Endothelial cell of umbilical vein (primary cell): ENCODE results near the gene CLDN22. TPM values are rescaled to one million over a fixed set of nuclear protein-coding genes. Genes with fewer than 3 reads are reported as not detected.

ENCODE experiments used
- BruUV-seq: library from RNA; stranded (reverse); fragments of 400-500 nt; replicated peaks from 2 replicates; lab custom pipeline; 2021; lab: Mats Ljungman, UMichigan
- CTCF ChIA-PET: fragments of 300-600, 350-600 bp; sonication (Branson Sonifier 250); formaldehyde crosslinking; loops from one replicate; lab custom pipeline; 2021; ENCODE audit warnings: antibody characterized with exemption, inconsistent platforms; lab: Charles Lee
- POLR2A ChIA-PET: fragments of 300-600, 350-600 bp; sonication (Branson Sonifier 250); formaldehyde crosslinking; loops from one replicate; lab custom pipeline; 2021; ENCODE audit warnings: antibody characterized with exemption, inconsistent platforms; lab: Charles Lee
- DNase-seq: peaks from one replicate; pipeline ENCODE4 v3.0.0-alpha.2; 2011; ENCODE audit warnings: low read depth, low spot score
- FAIRE-seq: peaks from 2 replicates; lab custom pipeline; 2011; peaks lifted over from hg19 to GRCh38; lab: Jason Lieb, UNC
- H2AFZ ChIP-seq: 2 replicates; pipeline ENCODE4 v1.6.0; 2012; ENCODE audit warnings: low read depth, low read length, control low read depth, inconsistent platforms
- H3K27ac ChIP-seq: 2 replicates; pipeline ENCODE4 v1.5.1; 2011; ENCODE audit warnings: low read depth, mild to moderate bottlenecking, control low read depth, low read length, moderate library complexity; ENCODE audit not compliant: insufficient read depth
- H3K27me3 ChIP-seq, 2 experiments: 2 replicates each; pipeline versions ENCODE4 v1.6.0 to v1.6.1; 2011; ENCODE audit warnings: low read length in 2 of 2, mixed read lengths in 1 of 2; ENCODE audit not compliant: control insufficient read depth in 2 of 2, insufficient read depth in 2 of 2
- H3K36me3 ChIP-seq, 2 experiments: 2 replicates in 1 of 2; 3 replicates in 1 of 2; pipeline ENCODE4 v1.5.1; 2011; ENCODE audit warnings: low read length in 2 of 2, mild to moderate bottlenecking in 1 of 2, moderate library complexity in 1 of 2; ENCODE audit not compliant: control insufficient read depth in 2 of 2, insufficient read depth in 2 of 2; ENCODE audit errors: extremely low read depth in 1 of 2
- H3K4me1 ChIP-seq: 3 replicates; pipeline ENCODE4 v1.5.1; 2011; ENCODE audit warnings: mild to moderate bottlenecking, low read length; ENCODE audit not compliant: control insufficient read depth, insufficient read depth; ENCODE audit errors: extremely low read depth
- H3K4me2 ChIP-seq: 2 replicates; pipeline ENCODE4 v1.6.1; 2011; ENCODE audit warnings: low read length, control low read depth, mixed read lengths; ENCODE audit not compliant: insufficient read depth
- H3K4me3 ChIP-seq, 3 experiments: fragments of 200-600 bp in 1 of 3; sonication (generic), shearing (Covaris generic) in 1 of 3; replicated peaks in 1 of 3; 2 replicates each; pipeline ENCODE4 v1.5.1; 2011 to 2016; ENCODE audit warnings: control low read depth in 3 of 3, low read length in 3 of 3, mild to moderate bottlenecking in 2 of 3, inconsistent platforms in 1 of 3, low read depth in 1 of 3, moderate library complexity in 1 of 3; ENCODE audit not compliant: insufficient read depth in 1 of 3
- H3K79me2 ChIP-seq: 2 replicates; pipeline ENCODE4 v1.6.0; 2012; ENCODE audit warnings: low read length, inconsistent platforms; ENCODE audit not compliant: control insufficient read depth, insufficient read depth
- H3K9ac ChIP-seq: replicated peaks from 2 replicates; pipeline ENCODE3; 2011; ENCODE audit warnings: low read length, control low read depth; ENCODE audit not compliant: insufficient read depth; ENCODE audit errors: extremely low read depth
- H3K9me1 ChIP-seq: replicated peaks from 3 replicates; pipeline ENCODE4 v1.6.0; 2011; ENCODE audit warnings: mild to moderate bottlenecking, low read length; ENCODE audit not compliant: control insufficient read depth, insufficient read depth; ENCODE audit errors: extremely low read depth
- H3K9me3 ChIP-seq: replicated peaks from 2 replicates; pipeline ENCODE4 v1.5.1; 2012; ENCODE audit warnings: low read length, inconsistent platforms; ENCODE audit not compliant: control insufficient read depth, insufficient read depth
- H4K20me1 ChIP-seq: replicated peaks from 2 replicates; pipeline ENCODE3; 2011; ENCODE audit warnings: mild to moderate bottlenecking, low read length; ENCODE audit not compliant: control insufficient read depth, insufficient read depth; ENCODE audit errors: extremely low read depth
- EZH2 ChIP-seq: IDR thresholded peaks from 2 replicates; pipeline ENCODE4 v1.6.1; 2012; ENCODE audit warnings: borderline replicate concordance, low read depth, mild to moderate bottlenecking, moderate library complexity, low read length, inconsistent platforms; ENCODE audit not compliant: severe bottlenecking
- FOS ChIP-seq: IDR thresholded peaks from 2 replicates; pipeline ENCODE4 v1.6.1; 2011; ENCODE audit warnings: mild to moderate bottlenecking, low read length, moderate library complexity, borderline replicate concordance; ENCODE audit not compliant: insufficient read depth
- GATA2 ChIP-seq: IDR thresholded peaks from 2 replicates; pipeline ENCODE4 v1.7.0; 2011; ENCODE audit warnings: low read depth, mild to moderate bottlenecking, moderate library complexity, mixed read lengths, low read length; ENCODE audit not compliant: insufficient read length, insufficient read depth
- JUN ChIP-seq: IDR thresholded peaks from 2 replicates; pipeline ENCODE4 v1.6.1; 2011; ENCODE audit warnings: borderline replicate concordance, low read depth; ENCODE audit not compliant: insufficient read length, insufficient read depth
- MYC ChIP-seq: IDR thresholded peaks from one replicate; pipeline ENCODE4 v1.6.1; 2011; ENCODE audit warnings: mild to moderate bottlenecking, low read depth, low read length
- POLR2A ChIP-seq: IDR thresholded peaks from 2 replicates; pipeline ENCODE4 v1.6.1; 2012; ENCODE audit warnings: low read depth, mild to moderate bottlenecking, control low read depth, low read length
- POLR2AphosphoS5 ChIP-seq: IDR thresholded peaks from 2 replicates; pipeline ENCODE4 v1.6.1; 2012; ENCODE audit warnings: low read depth, mild to moderate bottlenecking, control low read depth, low read length, moderate library complexity; ENCODE audit not compliant: insufficient read depth
- dilution Hi-C: fragments of 300-500 bp; cut with MboI; formaldehyde crosslinking; loops from one replicate; pipeline ENCODE4 v1.15.0; 2019; ENCODE audit warnings: low sequenced_read_pairs; ENCODE audit not compliant: extremely low pct_ligation_motif_present
- intact Hi-C: fragments of 100-400 bp; cut with micrococcal nuclease; formaldehyde crosslinking; loops from one replicate; pipeline ENCODE4 v1.10.0; 2022
- polyA plus RNA-seq, 4 experiments: library from polyadenylated mRNA; depleted of rRNA in 3 of 4; stranded (reverse) in 3 of 4; unstranded in 1 of 4; fragments of >200 nt; gene quantifications; 2 replicates each; pipeline versions ENCODE4 v1.2.1 to v1.2.3, GENCODE V29; 2011 to 2012; ENCODE audit warnings: missing spikeins in 1 of 4
- total RNA-seq: library from RNA; stranded (reverse); gene quantifications from 2 replicates; pipeline ENCODE4 v1.2.3, GENCODE V29; 2021
- TF ChIP-seq, protein P1 (sequence below), 2 donors: IDR thresholded peaks; 1 replicate in 1 of 2; 2 replicates in 1 of 2; pipeline ENCODE4 v1.5.1; 2011; ENCODE audit warnings: low read length in 2 of 2, mild to moderate bottlenecking in 2 of 2, moderate library complexity in 2 of 2, control low read depth in 1 of 2, inconsistent platforms in 1 of 2, low read depth in 1 of 2; ENCODE audit not compliant: insufficient read depth in 1 of 2; ENCODE audit errors: extremely low read depth in 1 of 2
- TF ChIP-seq, protein P2 (sequence below): IDR thresholded peaks from 2 replicates; pipeline ENCODE4 v1.6.1; 2011; ENCODE audit not compliant: insufficient read depth, insufficient read length

The CLDN22 gene
- total and polyA plus RNA-seq, 2 donors (not counting 3 experiments of a cell fraction or from before 2014, with no cell fraction given): not detected

DNA sequence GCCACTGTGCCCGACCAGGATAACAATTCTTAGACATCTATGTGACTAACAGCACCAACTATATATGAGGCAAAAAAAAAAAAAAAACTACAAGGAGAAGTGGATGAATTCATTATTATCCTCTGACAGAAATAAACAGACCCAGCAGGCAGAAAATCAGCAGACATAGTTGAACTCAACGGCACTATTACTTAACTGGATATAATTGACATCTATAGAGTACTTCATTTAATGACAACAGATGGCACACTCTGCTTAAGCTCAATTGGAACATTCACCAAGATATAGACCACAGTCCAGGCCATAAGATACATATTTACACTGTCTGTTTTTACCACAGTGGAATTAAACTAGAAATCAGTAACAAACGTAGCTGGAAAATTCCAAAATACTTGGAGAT is 13.3 kb downstream of the CLDN22 start:
- no peaks in the 10 kb centered on the region for H3K79me2 ChIP-seq
- H3K4me1 ChIP-seq: no peaks in the 10 kb centered on the region
- no TSS peak for BruUV-seq
- dilution Hi-C loops (no loop called here), intact Hi-C loops (no loop called here)
- FAIRE-seq (no peak), DNase-seq (no peak)
- no peaks in the 10 kb centered on the region for H3K9me1 ChIP-seq
- no peaks in the 10 kb centered on the region for H3K27me3 ChIP-seq
- H3K36me3 ChIP-seq: no peaks in the 10 kb centered on the region
- ChIA-PET POLR2A (no interaction called here), CTCF (interaction anchor here (1.4 to 1.6 kb wide), 2 partner anchors 11 to 44 kb away, joined by 3 to 6 read pairs; no protein-coding TSS in a partner anchor)
- no peak overlapping the region for H3K4me3 ChIP-seq
- H3K4me2 ChIP-seq: no peak overlapping the region
- H3K9ac ChIP-seq: no peak overlapping the region
- no peak overlapping the region for H3K27ac ChIP-seq
- H3K9me3 ChIP-seq: no peaks in the 10 kb centered on the region
- no peak overlapping the region for H2AFZ ChIP-seq
- H4K20me1 ChIP-seq: no peaks in the 10 kb centered on the region
- TF ChIP-seq POLR2A (no peak), FOS (no peak), GATA2 (no peak), JUN (no peak), MYC (no peak), EZH2 (no peak), POLR2AphosphoS5 (no peak)
- TF ChIP-seq, protein P1, sequence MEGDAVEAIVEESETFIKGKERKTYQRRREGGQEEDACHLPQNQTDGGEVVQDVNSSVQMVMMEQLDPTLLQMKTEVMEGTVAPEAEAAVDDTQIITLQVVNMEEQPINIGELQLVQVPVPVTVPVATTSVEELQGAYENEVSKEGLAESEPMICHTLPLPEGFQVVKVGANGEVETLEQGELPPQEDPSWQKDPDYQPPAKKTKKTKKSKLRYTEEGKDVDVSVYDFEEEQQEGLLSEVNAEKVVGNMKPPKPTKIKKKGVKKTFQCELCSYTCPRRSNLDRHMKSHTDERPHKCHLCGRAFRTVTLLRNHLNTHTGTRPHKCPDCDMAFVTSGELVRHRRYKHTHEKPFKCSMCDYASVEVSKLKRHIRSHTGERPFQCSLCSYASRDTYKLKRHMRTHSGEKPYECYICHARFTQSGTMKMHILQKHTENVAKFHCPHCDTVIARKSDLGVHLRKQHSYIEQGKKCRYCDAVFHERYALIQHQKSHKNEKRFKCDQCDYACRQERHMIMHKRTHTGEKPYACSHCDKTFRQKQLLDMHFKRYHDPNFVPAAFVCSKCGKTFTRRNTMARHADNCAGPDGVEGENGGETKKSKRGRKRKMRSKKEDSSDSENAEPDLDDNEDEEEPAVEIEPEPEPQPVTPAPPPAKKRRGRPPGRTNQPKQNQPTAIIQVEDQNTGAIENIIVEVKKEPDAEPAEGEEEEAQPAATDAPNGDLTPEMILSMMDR (IDR thresholded peaks at IDR 0.05; ENCODE audit: extremely low read depth in 1 of 2, insufficient read depth in 1 of 2, low read depth in 1 of 2, low read length in 2 of 2): no peak
- TF ChIP-seq, protein P2, sequence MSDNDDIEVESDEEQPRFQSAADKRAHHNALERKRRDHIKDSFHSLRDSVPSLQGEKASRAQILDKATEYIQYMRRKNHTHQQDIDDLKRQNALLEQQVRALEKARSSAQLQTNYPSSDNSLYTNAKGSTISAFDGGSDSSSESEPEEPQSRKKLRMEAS: no peak
